T-cell (primary cell): ENCODE results near the gene ASCL2. TPM values are rescaled to one million over a fixed set of nuclear protein-coding genes. Genes with fewer than 3 reads are reported as not detected.
A peak's percentile ranks its signal among the peaks of the same experiment; 100 is the strongest.

Experiments
- ATAC-seq, 4 experiments: fragments of 200-7000 bp in 3 of 4; fragments of 150-1000 bp in 1 of 4; cut with Tn5 transposase; replicated peaks in 1 of 4; 1 replicate in 3 of 4; 2 replicates in 1 of 4; pipeline ENCODE4 v1.10.0; 2021; ENCODE audit warnings: moderate library complexity in 3 of 4, mild to moderate bottlenecking in 2 of 4, moderate number of reproducible peaks in 1 of 4
- CTCF ChIA-PET, 2 donors: fragments of 300-600 bp; sonication (Branson Sonifier 250); formaldehyde crosslinking; loops; one replicate each; lab custom pipeline; 2022; ENCODE audit warnings: antibody characterized with exemption in 2 of 2; lab: Charles Lee
- POLR2A ChIA-PET, 2 donors: fragments of 300-600 bp; sonication (Branson Sonifier 250); formaldehyde crosslinking; loops; one replicate each; lab custom pipeline; 2022; ENCODE audit warnings: antibody characterized with exemption in 2 of 2; lab: Charles Lee
- DNase-seq, 35 experiments: peaks; one replicate each; pipeline versions ENCODE4 v3.0.0 to v3.0.0-alpha.2; 2013 to 2023
- H3K27ac ChIP-seq: one replicate; pipeline ENCODE4 v1.5.1; 2013; ENCODE audit warnings: low read length
- H3K27me3 ChIP-seq, 2 experiments: replicated peaks in 1 of 2; 1 replicate in 1 of 2; 2 replicates in 1 of 2; pipeline versions ENCODE4 v1.6.1 to v1.7.0; 2013; ENCODE audit warnings: low read length in 1 of 2, mixed read lengths in 1 of 2; ENCODE audit not compliant: control insufficient read depth in 2 of 2, insufficient read depth in 2 of 2; ENCODE audit errors: extremely low read depth in 1 of 2
- H3K36me3 ChIP-seq, 2 donors: 1 replicate in 1 of 2; 2 replicates in 1 of 2; pipeline versions ENCODE4 v1.6.1 to v1.7.0; 2013; ENCODE audit warnings: low read length in 1 of 2; ENCODE audit not compliant: control insufficient read depth in 2 of 2, insufficient read depth in 1 of 2; ENCODE audit errors: extremely low read depth in 1 of 2
- H3K4me1 ChIP-seq, 2 experiments: 1 replicate in 1 of 2; 2 replicates in 1 of 2; pipeline versions ENCODE4 v1.6.1 to v1.7.0; 2013; ENCODE audit warnings: low read length in 2 of 2, mixed read lengths in 1 of 2; ENCODE audit not compliant: insufficient read depth in 2 of 2, control insufficient read depth in 1 of 2; ENCODE audit errors: extremely low read depth in 1 of 2
- H3K4me3 ChIP-seq, 2 donors: 1 replicate in 1 of 2; 2 replicates in 1 of 2; pipeline versions ENCODE4 v1.5.1 to v1.7.0; 2013; ENCODE audit warnings: mild to moderate bottlenecking in 2 of 2, low read length in 1 of 2, moderate library complexity in 1 of 2; ENCODE audit not compliant: control insufficient read depth in 1 of 2; ENCODE audit errors: extremely low read depth in 1 of 2
- H3K9me3 ChIP-seq: 2 replicates; pipeline ENCODE4 v1.7.0; 2013
- H3K27ac Mint-ChIP-seq, 2 donors: one replicate each; pipeline ENCODE4 v1.8.0; 2020 to 2021; ENCODE audit warnings: mild to moderate bottlenecking in 2 of 2, mixed read lengths in 2 of 2
- H3K27me3 Mint-ChIP-seq, 2 donors: one replicate each; pipeline ENCODE4 v1.8.0; 2021 to 2022; ENCODE audit warnings: mixed read lengths in 2 of 2
- H3K36me3 Mint-ChIP-seq: one replicate; pipeline ENCODE4 v1.8.0; 2021; ENCODE audit warnings: mixed read lengths
- H3K4me1 Mint-ChIP-seq, 3 donors: one replicate each; pipeline ENCODE4 v1.8.0; 2020 to 2022; ENCODE audit warnings: mixed read lengths in 3 of 3, mild to moderate bottlenecking in 1 of 3
- H3K4me3 Mint-ChIP-seq, 3 donors: one replicate each; pipeline ENCODE4 v1.8.0; 2020 to 2022; ENCODE audit warnings: mild to moderate bottlenecking in 3 of 3, mixed read lengths in 3 of 3, moderate library complexity in 3 of 3
- H3K9me3 Mint-ChIP-seq, 3 donors: one replicate each; pipeline ENCODE4 v1.8.0; 2020 to 2022; ENCODE audit warnings: mixed read lengths in 3 of 3
- WGBS: methylation state at CpG from one replicate; pipeline ENCODE4 v1.1.5; 2013; ENCODE audit warnings: missing lambda C conversion rate; ENCODE audit not compliant: insufficient coverage; 5-methylcytosine and 5-hydroxymethylcytosine counted together
- total RNA-seq, 35 experiments: library from RNA in 6 of 35; stranded (reverse) in 6 of 35; fragments of 120-200 nt in 1 of 35; gene quantifications; one replicate each; pipeline versions ENCODE4 v1.2.1 to v1.2.4 and lab custom pipeline; 2013 to 2026

ASCL2 gene
- total RNA-seq, 5 donors from 2014 or later (not counting 1 experiment from before 2014, with no cell fraction given), result 0.29 to 1.3 (median 0.51) TPM

GRCh38 chr11:2313051-2313951 lies 42.9 kb upstream of the ASCL2 start:
- no peak overlapping the region for H3K27ac Mint-ChIP-seq

GRCh38 chr11:2312232-2313042 lies 42.0 kb upstream of the ASCL2 start:
- CTCF ChIA-PET, result no interaction called here
- 88% methylated on average over 11 of the region's 22 CpGs for WGBS
- no peak overlapping the region for H3K27ac ChIP-seq

More at GRCh38 chr11:2313051-2313951, 42.9 kb upstream of the ASCL2 start:
- 93% methylated on average over 33 of the region's 34 CpGs for WGBS
- H3K4me3 Mint-ChIP-seq, result no peak overlapping the region
- H3K27me3 Mint-ChIP-seq, result no peaks in the 10 kb centered on the region
- no peaks in the 10 kb centered on the region for H3K9me3 ChIP-seq
- H3K4me3 ChIP-seq, result no peak overlapping the region
- CTCF ChIA-PET, result no interaction called here
- peaks cover 0 to 64% of the 10 kb centered on the region in 2 experiments for H3K4me1 ChIP-seq
- no peaks in the 10 kb centered on the region for H3K36me3 ChIP-seq
- H3K36me3 Mint-ChIP-seq, result peaks cover 4% of the 10 kb centered on the region
- no peak for ATAC-seq
- POLR2A ChIA-PET, result no interaction called here
- H3K27me3 ChIP-seq, result no peaks in the 10 kb centered on the region
- peaks cover 8 to 10% (median 9%) of the 10 kb centered on the region in 3 donors for H3K4me1 Mint-ChIP-seq
- DNase-seq, result no peak
- no peak overlapping the region for H3K27ac ChIP-seq
- H3K9me3 Mint-ChIP-seq, result no peaks in the 10 kb centered on the region

DNA sequence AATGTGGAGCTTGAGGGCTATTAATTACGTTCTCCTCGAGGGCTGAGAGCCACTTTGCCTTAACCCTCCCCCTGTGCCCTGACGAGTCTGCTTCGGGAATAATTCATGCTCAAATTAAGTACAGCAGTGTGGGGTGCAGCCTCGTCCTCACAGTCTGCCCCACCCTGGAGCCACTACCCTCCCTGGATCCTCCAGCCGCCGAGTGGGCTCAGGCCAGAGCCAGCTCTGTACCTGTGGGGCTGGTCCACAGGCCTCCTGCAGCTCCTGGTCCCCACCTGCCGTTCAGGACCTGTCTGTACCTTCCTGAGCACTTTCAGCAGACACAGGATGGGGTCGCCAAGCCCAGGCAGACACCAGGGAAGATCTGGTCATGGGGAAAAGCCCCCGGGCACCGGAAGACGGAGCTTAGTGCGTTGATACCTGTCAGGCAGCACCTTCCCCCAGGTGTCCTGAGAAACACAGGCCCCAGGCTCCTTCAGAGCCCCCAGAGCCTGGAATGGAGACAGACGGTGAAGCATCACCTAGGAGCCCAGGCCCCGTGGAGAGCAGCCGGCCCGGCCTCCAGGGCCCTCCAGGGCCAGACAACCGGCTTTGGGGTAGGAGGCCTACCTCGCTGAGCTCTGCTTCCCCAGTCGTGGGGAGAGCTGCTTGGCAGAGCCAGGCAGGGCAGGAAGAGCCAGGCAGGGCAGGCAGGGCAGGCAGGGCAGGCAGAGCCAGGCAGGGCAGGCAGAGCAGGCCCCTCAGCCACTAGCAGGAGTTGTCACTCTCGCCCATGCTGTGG lies 41.2 kb upstream of the ASCL2 start:
- Mint-ChIP-seq H3K9me3 (no peaks in the 10 kb centered on the region), H3K4me1 (peaks cover 2 to 14% (median 9%) of the 10 kb centered on the region in 3 donors), H3K36me3 (no peaks in the 10 kb centered on the region), H3K27me3 (no peaks in the 10 kb centered on the region), H3K4me3 (no peak overlapping the region), H3K27ac (peak overlapping the region in 1 of 2 donors; percentile 22)
- no peak for ATAC-seq
- Histone ChIP-seq H3K9me3 (no peaks in the 10 kb centered on the region), H3K27ac (no peak overlapping the region), H3K4me1 (peaks cover 0 to 73% of the 10 kb centered on the region in 2 experiments), H3K27me3 (no peaks in the 10 kb centered on the region), H3K36me3 (peaks cover 0 to 4% of the 10 kb centered on the region in 2 donors), H3K4me3 (no peak overlapping the region)
- ChIA-PET CTCF (no interaction called here), POLR2A (no interaction called here)
- 90% methylated on average over 18 of the region's 21 CpGs for WGBS
- no peak for DNase-seq

More at GRCh38 chr11:2312232-2313042, 42.0 kb upstream of the ASCL2 start:
- DNase-seq, result no peak
- Mint-ChIP-seq H3K27ac (no peak overlapping the region), H3K9me3 (no peaks in the 10 kb centered on the region), H3K27me3 (no peaks in the 10 kb centered on the region), H3K4me1 (peaks cover 8 to 12% (median 12%) of the 10 kb centered on the region in 3 donors), H3K36me3 (no peaks in the 10 kb centered on the region), H3K4me3 (no peak overlapping the region)
- POLR2A ChIA-PET, result no interaction called here
- ATAC-seq, result no peak
- Histone ChIP-seq H3K36me3 (peaks cover 0 to under 1% of the 10 kb centered on the region in 2 donors), H3K4me1 (peaks cover 0 to 71% of the 10 kb centered on the region in 2 experiments), H3K9me3 (no peaks in the 10 kb centered on the region), H3K27me3 (no peaks in the 10 kb centered on the region), H3K4me3 (no peak overlapping the region)

DNA sequence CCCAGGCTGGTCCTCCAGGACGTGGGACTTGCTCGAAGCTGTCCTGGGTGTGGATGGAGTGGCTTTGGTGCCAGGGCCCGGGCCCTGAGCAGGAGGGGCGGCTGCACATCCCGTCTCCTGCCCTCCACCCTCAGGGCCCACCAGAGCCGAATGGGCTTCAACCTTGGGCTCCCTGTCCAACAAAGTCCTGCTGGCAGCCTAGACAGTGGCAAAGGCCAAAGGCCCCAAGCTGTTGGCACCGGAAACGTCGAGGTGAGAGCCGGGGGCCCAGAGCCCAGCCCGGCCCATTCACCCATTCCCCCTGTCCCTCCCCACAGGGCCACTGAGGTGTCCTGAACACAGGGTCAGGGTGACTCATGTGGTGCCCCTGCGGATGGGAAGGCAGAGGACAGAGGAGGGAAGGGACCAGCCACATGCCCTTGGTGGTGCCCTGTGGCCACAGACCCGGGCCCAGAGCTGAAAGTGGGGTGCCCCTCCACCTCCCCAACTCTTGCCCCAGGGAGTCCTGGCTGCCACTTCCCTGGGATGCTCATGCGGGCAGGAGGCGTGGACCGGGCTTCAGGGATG lies 40.5 kb upstream of the ASCL2 start:
- CTCF ChIA-PET, result interaction anchor here in 1 of 2 donors (0.5 kb wide), 1 partner anchor 761 kb away, joined by 3 read pairs; no protein-coding TSS in a partner anchor
- no peaks in the 10 kb centered on the region for H3K9me3 Mint-ChIP-seq
- peaks cover 6 to 73% of the 10 kb centered on the region in 2 experiments for H3K4me1 ChIP-seq
- H3K27ac ChIP-seq, result no peak overlapping the region
- peaks cover 8 to 21% (median 16%) of the 10 kb centered on the region in 3 donors for H3K4me1 Mint-ChIP-seq
- no peak for DNase-seq
- H3K9me3 ChIP-seq, result no peaks in the 10 kb centered on the region
- no peak overlapping the region for H3K27ac Mint-ChIP-seq
- no peaks in the 10 kb centered on the region for H3K36me3 Mint-ChIP-seq
- WGBS, result 94% methylated on average over 5 of the region's 16 CpGs
- ATAC-seq, result no peak
- no peaks in the 10 kb centered on the region for H3K27me3 Mint-ChIP-seq
- H3K36me3 ChIP-seq, result peaks cover 0 to 4% of the 10 kb centered on the region in 2 donors
- no peaks in the 10 kb centered on the region for H3K27me3 ChIP-seq
- no peak overlapping the region for H3K4me3 ChIP-seq
- no peak overlapping the region for H3K4me3 Mint-ChIP-seq
- POLR2A ChIA-PET, result no interaction called here

DNA sequence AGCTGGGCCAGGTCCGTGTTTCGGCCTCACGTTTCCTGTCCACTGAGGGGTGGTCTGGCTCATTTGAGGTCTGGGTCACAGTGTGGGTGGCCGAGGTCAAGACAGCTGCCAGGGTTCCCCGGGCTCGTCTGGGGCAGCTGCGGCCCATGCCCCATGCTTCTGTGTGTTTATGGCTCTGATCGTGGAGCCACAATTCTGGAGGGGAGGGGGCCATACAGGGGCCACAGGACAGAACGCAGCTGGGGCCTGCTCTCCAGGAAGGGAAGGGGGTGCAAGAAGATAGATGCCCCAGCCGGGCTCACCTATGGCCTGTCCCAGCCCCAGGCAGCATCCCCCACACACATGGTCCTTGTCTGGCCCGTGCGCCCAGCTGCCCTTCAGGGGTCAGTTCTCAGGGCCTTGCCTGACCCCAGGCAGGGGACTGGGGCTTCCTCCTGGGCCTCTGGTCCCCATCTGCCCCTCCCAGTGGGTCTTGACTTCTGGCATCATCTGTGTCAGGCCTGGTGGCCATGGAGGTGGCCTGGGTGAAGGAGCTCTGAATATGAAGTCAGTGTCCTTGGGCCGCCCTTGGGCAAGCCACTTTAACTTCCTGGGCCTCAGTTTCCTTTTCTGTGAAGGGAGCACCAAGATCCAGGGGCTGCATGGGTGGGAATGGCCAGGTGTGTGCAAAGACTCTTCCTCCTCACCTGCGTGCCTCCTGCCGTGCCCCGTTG lies 39.8 kb upstream of the ASCL2 start:
- WGBS, result 88% methylated on average over 11 of the region's 16 CpGs
- CTCF ChIA-PET, result interaction anchor here in 1 of 2 donors (0.5 kb wide), 1 partner anchor 762 kb away, joined by 3 read pairs; no protein-coding TSS in a partner anchor
- POLR2A ChIA-PET, result no interaction called here
- Histone ChIP-seq H3K9me3 (no peaks in the 10 kb centered on the region), H3K27ac (no peak overlapping the region), H3K4me1 (peaks cover 6 to 73% of the 10 kb centered on the region in 2 experiments), H3K27me3 (no peaks in the 10 kb centered on the region), H3K36me3 (peaks cover 0 to 4% of the 10 kb centered on the region in 2 donors), H3K4me3 (no peak overlapping the region)
- H3K36me3 Mint-ChIP-seq, result no peaks in the 10 kb centered on the region
- no peaks in the 10 kb centered on the region for H3K27me3 Mint-ChIP-seq
- no peak overlapping the region for H3K4me3 Mint-ChIP-seq
- DNase-seq (no peak), ATAC-seq (no peak)
- no peaks in the 10 kb centered on the region for H3K9me3 Mint-ChIP-seq
- H3K4me1 Mint-ChIP-seq, result peaks cover 15 to 27% (median 23%) of the 10 kb centered on the region in 3 donors
- no peak overlapping the region for H3K27ac Mint-ChIP-seq
